Measurements from ENCODE around the gene BSN.

Gene BSN

GRCh38 chr3:49654955-49655556, 100.8 kb downstream of the BSN start:
- Histone ChIP-seq H3K9ac (ENCODE audit: low read length) (no peak overlapping the region), H3K4me1 (ENCODE audit: low read length) (no peaks in the 10 kb centered on the region), H3K27me3 (ENCODE audit: low read depth, low read length) (no peaks in the 10 kb centered on the region), H3K36me3 (replicated peaks; ENCODE audit: low read depth, low read length) (no peaks in the 10 kb centered on the region), H3K9me3 (ENCODE audit: insufficient read depth, low read length) (no peaks in the 10 kb centered on the region), H3K4me2 (ENCODE audit: low read length) (no peak overlapping the region), H3K27ac (ENCODE audit: low read length) (no peak overlapping the region), H3K79me2 (ENCODE audit: low read length) (no peaks in the 10 kb centered on the region), H2AFZ (ENCODE audit: low read depth, low read length) (no peak overlapping the region), H3K4me3 (ENCODE audit: low read length) (no peak overlapping the region), H4K20me1 (ENCODE audit: insufficient read depth, low read length) (no peaks in the 10 kb centered on the region)
- TF ChIP-seq CTCF (IDR thresholded peaks at IDR 0.05; ENCODE audit: low read depth, low read length): no peak
- TF ChIP-seq EZH2phosphoT487 (IDR thresholded peaks at IDR 0.05; ENCODE audit: low read depth): no peak

- H3K36me3 ChIP-seq (replicated peaks; ENCODE audit: low read depth, low read length): no peaks in the 10 kb centered on the region
- H2AFZ ChIP-seq (ENCODE audit: low read depth, low read length): no peak overlapping the region
- H3K9me3 ChIP-seq (ENCODE audit: insufficient read depth, low read length): no peaks in the 10 kb centered on the region
- H4K20me1 ChIP-seq (ENCODE audit: insufficient read depth, low read length): no peaks in the 10 kb centered on the region
- H3K27me3 ChIP-seq (ENCODE audit: low read depth, low read length): no peaks in the 10 kb centered on the region
- no peaks in the 10 kb centered on the region for H3K79me2 ChIP-seq (ENCODE audit: low read length)
- no peak overlapping the region for H3K4me2 ChIP-seq (ENCODE audit: low read length)
- H3K4me1 ChIP-seq (ENCODE audit: low read length): no peaks in the 10 kb centered on the region
- no peak overlapping the region for H3K9ac ChIP-seq (ENCODE audit: low read length)
- TF ChIP-seq CTCF (IDR thresholded peaks at IDR 0.05; ENCODE audit: low read depth, low read length): no peak
- no peak for TF ChIP-seq EZH2phosphoT487 (IDR thresholded peaks at IDR 0.05; ENCODE audit: low read depth)
- H3K4me3 ChIP-seq (ENCODE audit: low read length): no peak overlapping the region
- no peak overlapping the region for H3K27ac ChIP-seq (ENCODE audit: low read length)
Measured at GRCh38 chr3:49655731-49656285, 101.5 kb downstream of the BSN start.

- no peak overlapping the region for H3K27ac ChIP-seq (ENCODE audit: low read length)
- H3K36me3 ChIP-seq (replicated peaks; ENCODE audit: low read depth, low read length): no peaks in the 10 kb centered on the region
- TF ChIP-seq EZH2phosphoT487 (IDR thresholded peaks at IDR 0.05; ENCODE audit: low read depth) (no peak), CTCF (IDR thresholded peaks at IDR 0.05; ENCODE audit: low read depth, low read length) (0 out of 2 replicates have a peak, but pooled peaks have one; percentile 13)
- no peak overlapping the region for H3K4me3 ChIP-seq (ENCODE audit: low read length)
- no peak overlapping the region for H3K9ac ChIP-seq (ENCODE audit: low read length)
- H3K9me3 ChIP-seq (ENCODE audit: insufficient read depth, low read length): no peaks in the 10 kb centered on the region
- H3K79me2 ChIP-seq (ENCODE audit: low read length): no peaks in the 10 kb centered on the region
- no peaks in the 10 kb centered on the region for H3K4me1 ChIP-seq (ENCODE audit: low read length)
- no peak overlapping the region for H3K4me2 ChIP-seq (ENCODE audit: low read length)
- no peaks in the 10 kb centered on the region for H3K27me3 ChIP-seq (ENCODE audit: low read depth, low read length)
- H2AFZ ChIP-seq (ENCODE audit: low read depth, low read length): no peak overlapping the region
- no peaks in the 10 kb centered on the region for H4K20me1 ChIP-seq (ENCODE audit: insufficient read depth, low read length)
Measured at GRCh38 chr3:49656541-49657112, 102.3 kb downstream of the BSN start.

GRCh38 chr3:49657208-49657915, 103.1 kb downstream of the BSN start:
- H3K9ac ChIP-seq (ENCODE audit: low read length): no peak overlapping the region
- H3K4me3 ChIP-seq (ENCODE audit: low read length): no peak overlapping the region
- H3K27ac ChIP-seq (ENCODE audit: low read length): no peak overlapping the region
- H3K9me3 ChIP-seq (ENCODE audit: insufficient read depth, low read length): no peaks in the 10 kb centered on the region
- TF ChIP-seq CTCF (IDR thresholded peaks at IDR 0.05; ENCODE audit: low read depth, low read length) (no peak), EZH2phosphoT487 (IDR thresholded peaks at IDR 0.05; ENCODE audit: low read depth) (no peak)
- no peak overlapping the region for H2AFZ ChIP-seq (ENCODE audit: low read depth, low read length)
- H3K79me2 ChIP-seq (ENCODE audit: low read length): no peaks in the 10 kb centered on the region
- H3K27me3 ChIP-seq (ENCODE audit: low read depth, low read length): no peaks in the 10 kb centered on the region
- H3K4me2 ChIP-seq (ENCODE audit: low read length): no peak overlapping the region
- no peaks in the 10 kb centered on the region for H4K20me1 ChIP-seq (ENCODE audit: insufficient read depth, low read length)
- H3K4me1 ChIP-seq (ENCODE audit: low read length): no peaks in the 10 kb centered on the region
- H3K36me3 ChIP-seq (replicated peaks; ENCODE audit: low read depth, low read length): no peaks in the 10 kb centered on the region

Data from OCI-LY3 (cell line).